CD4-positive, alpha-beta T cell treated with Interleukin-1 beta for 1 hour (primary cell): ENCODE data around the gene TMA7B.

Experiments used
- DNase-seq, 2 donors: peaks; one replicate each; pipeline ENCODE4 v3.0.0-alpha.2; 2020 to 2022

TMA7B gene

GRCh38 chr22:39959640-39960447 lies at the start of gene TMA7B:
Gene TMA7B, plus strand, starts transcription at chr22:39960397. Its CDS starts 3,978 bp downstream, at chr22:39964375.
- DNase-seq, result peak in 1 of 2 donors; percentile 47

GRCh38 chr22:39910876-39911613 lies 49.2 kb upstream of the TMA7B start:
- no peak for DNase-seq

GRCh38 chr22:39913321-39913720 lies 46.9 kb upstream of the TMA7B start:
- no peak for DNase-seq

GRCh38 chr22:39913886-39914285 lies 46.3 kb upstream of the TMA7B start:
- no peak for DNase-seq

GRCh38 chr22:39914584-39914983 lies 45.6 kb upstream of the TMA7B start:
- DNase-seq, result no peak

GRCh38 chr22:39915295-39915726 lies 44.9 kb upstream of the TMA7B start:
- DNase-seq, result no peak

- DNase-seq, result no peak
Observed at GRCh38 chr22:39916496-39916895, 43.7 kb upstream of the TMA7B start.

- DNase-seq, result no peak
Observed at GRCh38 chr22:39917197-39917643, 43.0 kb upstream of the TMA7B start.

- DNase-seq, result no peak
Observed at GRCh38 chr22:39917776-39918495, 42.3 kb upstream of the TMA7B start.

GRCh38 chr22:39920134-39920743 lies 40.0 kb upstream of the TMA7B start:
- DNase-seq, result peak; percentile 22 to 50

- no peak for DNase-seq
Observed at GRCh38 chr22:39923696-39924095, 36.5 kb upstream of the TMA7B start.

GRCh38 chr22:39924286-39924685 lies 35.9 kb upstream of the TMA7B start:
- no peak for DNase-seq

- no peak for DNase-seq
Observed at GRCh38 chr22:39925273-39925672, 34.9 kb upstream of the TMA7B start.

GRCh38 chr22:39925909-39926679 lies 34.1 kb upstream of the TMA7B start:
- no peak for DNase-seq

GRCh38 chr22:39926753-39927152 lies 33.4 kb upstream of the TMA7B start:
- no peak for DNase-seq

- no peak for DNase-seq
Observed at GRCh38 chr22:39927544-39927943, 32.7 kb upstream of the TMA7B start.

- no peak for DNase-seq
Observed at GRCh38 chr22:39928536-39929520, 31.4 kb upstream of the TMA7B start.

- no peak for DNase-seq
Observed at GRCh38 chr22:39931251-39931650, 28.9 kb upstream of the TMA7B start.

GRCh38 chr22:39932166-39932565 lies 28.0 kb upstream of the TMA7B start:
- DNase-seq, result no peak

GRCh38 chr22:39932918-39933649 lies 27.1 kb upstream of the TMA7B start:
- DNase-seq, result peak; percentile 62 to 67
